Lower leg skin (tissue), 3 donors: ENCODE data around the gene GLI3.

ENCODE experiments used
- CTCF ChIP-seq, 3 donors: fragments of 450-650 bp; IDR thresholded peaks; one replicate each; pipeline ENCODE4 v1.5.1; 2016; ENCODE audit warnings: antibody characterized with exemption in 3 of 3, mild to moderate bottlenecking in 3 of 3, moderate library complexity in 2 of 3
- POLR2A ChIP-seq, 2 donors: fragments of 450-650 bp; IDR thresholded peaks; one replicate each; pipeline ENCODE4 v1.6.1; 2016 to 2017; ENCODE audit warnings: antibody characterized with exemption in 2 of 2, mild to moderate bottlenecking in 1 of 2, moderate library complexity in 1 of 2

GRCh38 chr7:41977151-41977651 lies 259.8 kb downstream of the GLI3 start:
- TF ChIP-seq CTCF (IDR thresholded peaks at IDR 0.05), result no peak
- TF ChIP-seq POLR2A (IDR thresholded peaks at IDR 0.05), result no peak
